GM18499 (cell line): Measurements from ENCODE around the gene YARS1.

ENCODE experiments used
- ATAC-seq: cut with Tn5 transposase; IDR thresholded peaks from one replicate; pipeline ENCODE4 v1.9.1; 2021; ENCODE audit warnings: moderate number of reproducible peaks; ENCODE audit not compliant: insufficient read depth, unreplicated experiment

YARS1 gene

GRCh38 chr1:32817159-32817814 is at the start of gene YARS1, which contains the start of gene S100PBP:
TSS of gene YARS1 (minus strand) at chr1:32817358. CDS start at chr1:32817244, 114 bp downstream.
TSS of gene S100PBP (plus strand) at chr1:32817653. CDS start at chr1:32826100, 8,447 bp downstream.
- peak; percentile 39 for ATAC-seq

GRCh38 chr1:32865639-32866405 is 48.7 kb upstream of the YARS1 start:
- no peak for ATAC-seq

DNA sequence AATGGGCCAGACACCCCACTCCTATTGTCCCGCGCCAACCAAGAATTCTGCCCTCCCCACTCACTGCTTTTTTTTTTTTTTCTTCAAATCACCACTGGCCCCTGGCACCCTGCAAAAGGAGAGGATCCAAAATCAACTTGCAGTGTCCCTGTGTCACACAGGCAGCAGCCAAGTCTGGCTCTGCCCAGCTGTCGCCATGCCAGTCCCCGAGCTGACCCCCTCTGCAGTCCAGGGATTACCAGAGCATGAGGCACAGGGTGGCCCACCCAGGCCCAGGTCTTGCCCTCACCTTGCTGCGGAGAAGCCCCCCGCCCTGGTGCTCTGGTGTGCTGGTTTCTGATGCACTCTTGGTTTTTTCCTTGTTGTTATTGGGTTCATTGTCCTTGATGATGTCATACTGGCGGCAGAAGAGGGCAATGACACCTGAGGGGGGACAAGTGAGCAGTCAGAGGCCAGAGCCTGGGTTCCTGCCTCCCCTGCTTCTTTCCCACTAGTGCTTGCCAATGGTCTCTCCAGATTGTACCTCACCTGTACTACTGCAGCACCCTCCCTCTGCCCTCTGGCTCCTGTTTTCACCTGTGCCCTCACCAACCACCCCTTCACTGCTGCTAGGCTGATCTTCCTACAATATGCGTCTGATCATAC is 47.3 kb upstream of the YARS1 start:
- no peak for ATAC-seq

DNA sequence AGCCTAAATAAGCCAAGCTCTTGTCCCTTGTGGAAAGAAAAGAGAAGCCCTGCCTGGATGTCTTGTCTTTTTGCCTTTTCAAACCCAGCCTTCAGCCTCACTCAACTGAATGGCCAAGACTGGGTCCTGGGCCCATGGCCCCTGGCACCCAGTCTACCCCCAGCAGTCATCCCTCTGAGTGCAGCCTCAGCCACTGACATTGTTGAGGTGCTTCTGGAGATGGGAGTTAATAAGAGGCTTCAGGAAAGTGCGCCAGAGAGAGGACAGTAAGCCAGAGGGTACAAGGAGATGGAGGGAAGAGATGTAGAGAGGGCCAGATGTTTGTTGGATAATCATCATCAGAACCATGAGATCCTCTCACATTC is 46.7 kb upstream of the YARS1 start:
- no peak for ATAC-seq

GRCh38 chr1:32863218-32863880 is 46.2 kb upstream of the YARS1 start:
- no peak for ATAC-seq

- no peak for ATAC-seq
These were observed 44.9 kb upstream of the YARS1 start for GRCh38 chr1:32861904-32862695.

DNA sequence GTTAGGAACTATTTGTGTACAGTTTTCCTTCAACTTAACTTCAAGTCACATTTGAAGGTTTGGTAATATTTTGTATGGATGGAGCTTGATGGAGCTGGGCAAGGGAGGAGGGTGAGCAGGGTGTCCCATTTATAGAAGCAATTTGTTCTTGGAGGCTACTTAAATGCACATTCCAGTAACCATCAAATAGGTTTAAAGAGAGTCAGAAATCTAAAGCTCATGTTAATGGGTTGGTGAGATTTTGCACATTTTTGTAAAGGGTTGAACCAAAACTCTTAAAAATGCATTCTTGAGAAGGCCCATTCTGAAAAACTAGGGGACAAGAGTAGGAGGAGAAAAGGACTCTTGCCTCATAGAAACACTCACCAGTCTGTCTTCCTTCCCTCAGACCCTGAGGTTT is 43.4 kb upstream of the YARS1 start:
- no peak for ATAC-seq

DNA sequence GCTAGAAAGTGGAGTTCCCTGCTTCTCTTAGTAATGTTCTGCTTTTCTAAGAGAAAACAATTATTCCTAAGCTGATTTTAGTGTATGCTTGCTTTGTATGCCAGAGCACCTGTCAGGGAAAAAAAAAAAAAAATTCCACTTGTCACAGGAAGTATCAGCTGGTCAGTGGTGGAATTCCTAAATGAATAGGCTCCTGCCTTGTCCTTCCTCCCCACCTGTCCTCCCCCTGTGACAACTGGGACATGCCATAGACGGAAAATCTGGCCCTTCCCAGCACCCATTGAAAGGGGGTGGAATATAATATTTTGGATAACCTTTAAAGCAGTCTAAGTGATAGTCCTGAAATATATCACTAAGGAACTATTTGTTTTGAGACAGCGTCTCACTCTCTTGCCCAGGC is 42.8 kb upstream of the YARS1 start:
- no peak for ATAC-seq

- ATAC-seq, result no peak
These were observed 41.6 kb upstream of the YARS1 start for GRCh38 chr1:32858791-32859190.

DNA sequence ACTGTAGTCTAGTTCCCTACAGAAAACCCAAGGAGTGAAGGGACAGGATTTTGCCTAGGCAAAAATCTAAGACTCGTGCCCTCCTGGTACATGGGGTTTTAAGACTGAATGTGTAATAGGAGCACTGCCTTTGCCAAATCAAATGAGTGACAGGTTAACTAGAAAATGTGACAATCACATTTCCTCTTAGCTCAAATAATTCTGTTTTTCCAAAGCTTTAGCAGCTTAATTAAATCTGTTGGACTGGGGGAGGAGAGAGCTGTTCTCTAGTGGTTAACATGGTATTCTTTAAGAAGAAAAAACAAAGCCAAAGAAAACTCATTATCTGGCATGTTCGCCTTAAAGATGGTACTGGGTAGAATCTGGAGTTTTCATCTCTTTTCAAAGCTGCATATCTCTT is 41.0 kb upstream of the YARS1 start:
- ATAC-seq, result no peak

DNA sequence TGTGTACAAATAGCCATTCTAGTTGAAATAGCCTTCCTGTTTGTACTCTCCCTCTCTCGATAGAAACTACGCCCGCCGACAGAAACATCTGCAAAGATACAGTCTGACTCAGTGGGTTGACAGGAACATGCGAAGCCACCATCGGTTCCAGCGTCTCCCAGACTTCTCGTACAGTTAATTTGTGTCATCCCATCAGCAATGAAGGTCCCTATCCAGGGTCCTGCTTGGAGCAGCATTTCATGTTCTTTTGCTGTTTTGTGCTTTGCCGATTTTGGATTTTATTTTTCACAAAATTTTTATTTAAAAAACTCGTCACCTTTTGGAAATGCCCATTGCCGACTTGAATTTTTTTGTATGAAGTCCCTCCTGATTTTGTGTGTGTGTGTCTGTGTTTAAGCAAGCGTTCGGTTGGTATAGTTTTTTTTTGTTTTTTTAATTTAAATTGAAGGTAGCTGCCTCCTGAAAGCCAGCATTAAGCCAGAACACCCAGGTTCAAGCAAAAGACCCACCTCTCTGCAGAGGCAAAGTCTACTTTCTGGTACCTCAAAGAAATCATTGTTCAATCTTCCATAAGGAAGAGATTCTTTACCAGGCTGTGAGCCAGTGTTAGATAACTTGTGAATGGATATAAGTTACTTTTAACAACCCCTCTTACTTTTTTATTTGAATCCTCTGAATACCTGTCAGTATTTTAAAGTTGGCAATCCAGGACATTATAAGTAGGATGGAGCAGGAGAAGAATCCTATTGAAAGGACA is 38.9 kb upstream of the YARS1 start:
- ATAC-seq, result no peak

DNA sequence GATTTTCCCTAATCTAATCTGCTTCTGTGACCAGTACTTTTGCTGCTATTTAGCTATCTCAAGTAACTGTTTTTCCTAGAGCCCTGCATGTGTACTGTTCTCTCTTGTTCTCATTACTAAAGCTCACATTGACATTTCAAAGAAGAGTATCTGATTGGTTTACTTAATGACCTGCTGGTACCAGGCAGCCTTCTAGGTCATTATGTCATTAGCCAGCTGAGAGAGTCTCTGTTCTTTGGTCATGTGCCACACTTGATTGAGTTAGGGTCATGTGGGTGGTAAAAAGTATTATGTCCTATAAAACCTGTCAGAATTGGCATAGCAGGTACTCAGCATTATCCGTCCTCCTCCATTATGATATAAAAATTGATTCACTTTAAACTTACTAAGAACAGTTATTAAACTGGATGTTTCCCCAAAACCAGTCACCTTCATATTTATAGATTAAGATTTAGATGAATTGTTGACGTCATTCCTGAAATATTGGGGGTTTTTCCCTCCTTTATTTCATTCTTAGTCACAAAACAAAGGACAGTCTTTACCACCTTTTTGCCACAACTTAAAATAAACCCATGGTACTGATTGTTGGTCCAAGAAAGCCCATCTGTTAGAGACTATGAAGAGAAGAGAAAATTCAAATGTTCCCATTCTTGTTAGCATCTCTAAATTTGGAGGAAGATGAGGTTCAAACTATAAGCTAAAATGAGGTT is 31.4 kb upstream of the YARS1 start:
- no peak for ATAC-seq

- ATAC-seq, result no peak
These were observed 14.7 kb upstream of the YARS1 start for GRCh38 chr1:32831878-32832277.

DNA sequence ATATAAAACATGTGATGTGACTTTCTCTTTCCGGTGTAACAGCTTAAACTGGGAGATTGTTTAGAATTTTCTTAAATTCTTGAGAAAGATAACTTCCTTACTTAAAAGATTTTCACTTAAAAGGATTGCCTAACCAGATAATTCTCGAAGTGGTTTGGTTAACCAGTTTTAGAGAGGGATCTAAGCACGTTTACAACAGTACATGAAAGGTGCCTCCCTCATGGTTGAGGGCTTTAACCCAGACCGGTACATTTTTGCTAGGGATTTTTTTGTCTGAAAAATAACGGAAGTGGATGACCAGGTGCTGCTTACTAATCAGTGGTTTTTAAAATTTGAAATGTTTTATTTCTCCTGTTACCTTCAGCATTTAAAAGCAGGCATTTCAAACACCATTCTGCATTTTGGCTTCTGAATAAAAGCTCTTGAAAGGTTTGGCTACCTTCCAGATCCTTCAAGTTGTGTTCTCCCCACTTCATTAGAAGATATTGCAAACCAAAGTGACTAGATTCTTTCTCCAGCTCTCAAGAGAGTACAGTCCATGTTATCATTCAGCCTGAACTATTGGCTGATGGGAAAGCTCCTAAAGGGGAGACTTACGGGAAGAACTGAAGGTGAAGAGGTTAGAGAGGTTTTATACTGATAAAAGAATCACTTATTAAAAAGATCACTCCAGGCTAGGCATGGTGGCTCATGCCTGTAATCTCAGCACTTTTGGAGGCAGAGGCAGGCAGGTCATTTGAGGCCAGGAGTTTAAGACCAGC is 13.1 kb upstream of the YARS1 start:
- ATAC-seq, result no peak

DNA sequence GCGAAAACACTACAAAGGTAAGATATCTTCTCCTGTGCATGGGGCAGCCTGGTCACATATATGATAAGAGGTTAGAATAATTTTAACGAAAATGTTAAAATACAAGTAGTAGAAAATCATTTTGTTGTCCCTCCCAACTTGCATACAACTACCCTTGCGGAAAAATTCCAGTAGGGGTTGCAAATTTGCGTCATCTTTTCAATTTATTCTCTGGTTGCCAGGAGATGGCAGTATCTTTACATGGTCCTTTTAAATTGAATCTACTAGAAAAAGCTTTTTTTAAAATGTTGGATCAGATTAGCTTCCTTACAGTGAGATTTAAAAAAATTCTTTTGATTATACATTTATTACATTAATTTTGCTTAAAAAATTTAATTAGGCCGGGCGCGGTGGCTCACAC is 11.2 kb upstream of the YARS1 start:
- no peak for ATAC-seq

DNA sequence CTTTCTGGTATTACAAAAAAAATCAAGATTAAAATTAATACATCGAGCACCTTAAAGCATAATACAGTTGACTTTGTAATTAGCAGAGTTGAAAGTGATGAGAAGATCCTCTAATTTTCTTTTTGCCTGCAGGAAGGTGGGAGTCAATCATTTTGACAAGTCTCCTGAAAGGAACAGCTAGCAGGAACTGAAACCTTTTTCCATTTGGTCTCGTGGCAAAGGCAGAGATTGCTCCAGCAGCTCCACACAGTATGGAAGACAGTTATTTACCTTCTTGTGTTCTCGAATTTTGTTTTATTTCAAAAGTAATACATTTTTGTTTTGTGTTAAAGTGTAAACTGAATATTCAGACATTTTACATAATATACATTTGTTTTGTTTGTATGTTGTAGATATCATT is 8.0 kb upstream of the YARS1 start:
- no peak for ATAC-seq

DNA sequence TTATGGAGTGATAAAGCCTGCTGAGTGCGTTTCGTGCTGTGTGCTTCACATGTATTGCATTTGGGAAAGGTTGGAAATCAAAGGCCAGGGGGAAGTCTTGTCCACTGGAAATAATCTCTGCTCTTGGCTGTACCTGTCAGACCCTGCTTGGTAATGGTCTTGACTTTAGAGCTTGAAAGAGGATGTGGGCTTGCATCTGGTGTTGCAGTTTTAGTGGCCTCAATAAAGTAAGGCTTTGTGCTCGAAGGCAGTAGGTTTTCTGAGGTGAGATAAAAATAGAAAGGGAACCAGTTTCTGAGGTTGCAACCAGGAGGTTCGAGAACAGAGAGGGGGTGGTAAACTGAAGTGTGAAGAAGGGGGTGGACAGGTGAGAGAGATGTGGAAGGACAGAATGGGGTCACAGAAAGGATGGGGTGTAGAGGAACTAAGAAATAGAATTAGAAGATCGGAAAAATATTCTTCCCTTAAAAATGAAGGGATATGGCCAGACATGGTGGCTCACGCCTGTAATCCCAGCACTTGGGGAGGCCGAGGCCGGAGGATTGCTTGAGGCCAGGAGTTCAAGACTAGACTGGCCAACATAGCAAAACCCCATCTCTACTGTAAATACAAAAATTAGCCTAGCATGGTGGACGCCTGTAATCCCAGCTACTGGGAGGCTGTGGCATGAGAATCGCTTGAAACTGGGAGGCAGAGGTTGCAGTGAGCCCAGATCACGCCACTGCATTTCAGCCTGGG is 1.8 kb upstream of the YARS1 start:
- ATAC-seq, result no peak
